ENCODE data around the gene LRP8. TPM values are rescaled to one million over a fixed set of nuclear protein-coding genes. Genes with fewer than 3 reads are reported as not detected.

Gene LRP8
- total and polyA plus RNA-seq, 2 of the 13 experiments (the other 11 are each of a cell fraction or from before 2014, with no cell fraction given) = 17.3 to 17.4 TPM

DNA sequence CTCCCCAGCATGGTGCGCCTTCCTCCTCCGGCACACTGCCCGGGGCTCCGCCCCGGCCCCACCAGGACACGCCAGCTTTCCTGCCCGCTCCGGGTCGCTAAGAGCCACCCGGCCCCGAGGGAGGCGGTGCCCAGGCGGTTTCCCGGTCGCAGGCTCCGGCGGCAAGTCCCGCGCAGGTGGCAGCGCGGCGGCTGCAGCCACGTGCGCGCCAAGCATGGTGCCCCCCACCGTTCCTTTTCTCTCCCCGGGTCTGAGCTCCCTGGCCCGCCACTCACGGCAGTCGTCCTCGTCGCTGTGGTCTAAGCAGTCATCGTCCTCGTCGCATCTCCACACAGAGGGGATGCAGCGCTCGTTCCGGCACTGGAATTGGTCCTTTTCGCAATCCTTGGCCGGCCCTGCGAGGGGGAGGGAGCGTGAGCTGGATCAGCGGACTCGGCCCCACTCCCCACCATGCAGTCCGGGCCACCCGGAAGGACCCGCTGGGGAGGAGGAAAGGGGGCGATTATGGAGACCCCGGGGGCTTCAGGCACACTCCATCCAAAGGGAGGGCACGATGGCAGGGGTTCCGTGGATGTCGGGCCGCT is 1.2 kb downstream of the LRP8 start (continued):
- TF ChIP-seq, protein P1, sequence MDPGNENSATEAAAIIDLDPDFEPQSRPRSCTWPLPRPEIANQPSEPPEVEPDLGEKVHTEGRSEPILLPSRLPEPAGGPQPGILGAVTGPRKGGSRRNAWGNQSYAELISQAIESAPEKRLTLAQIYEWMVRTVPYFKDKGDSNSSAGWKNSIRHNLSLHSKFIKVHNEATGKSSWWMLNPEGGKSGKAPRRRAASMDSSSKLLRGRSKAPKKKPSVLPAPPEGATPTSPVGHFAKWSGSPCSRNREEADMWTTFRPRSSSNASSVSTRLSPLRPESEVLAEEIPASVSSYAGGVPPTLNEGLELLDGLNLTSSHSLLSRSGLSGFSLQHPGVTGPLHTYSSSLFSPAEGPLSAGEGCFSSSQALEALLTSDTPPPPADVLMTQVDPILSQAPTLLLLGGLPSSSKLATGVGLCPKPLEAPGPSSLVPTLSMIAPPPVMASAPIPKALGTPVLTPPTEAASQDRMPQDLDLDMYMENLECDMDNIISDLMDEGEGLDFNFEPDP (CRISPR knock-in tag; conservative IDR thresholded peaks at IDR 0.05) = no peak
- TF ChIP-seq GPN1 (CRISPR knock-in tag; IDR thresholded peaks at IDR 0.05; ENCODE audit: borderline replicate concordance) (no peak), FOXJ3 (CRISPR knock-in tag; IDR thresholded peaks at IDR 0.05; ENCODE audit: borderline replicate concordance) (no peak), ZNF234 (CRISPR knock-in tag; conservative IDR thresholded peaks at IDR 0.05) (no peak), NR2F6 (IDR thresholded peaks at IDR 0.05) (no peak), NR2F6 (CRISPR knock-in tag; IDR thresholded peaks at IDR 0.05) (no peak), ZNF766 (CRISPR knock-in tag; IDR thresholded peaks at IDR 0.05; ENCODE audit: borderline replicate concordance) (peak; percentile 83; the same call in 1 of the 2 replicates), ZNF160 (CRISPR knock-in tag; IDR thresholded peaks at IDR 0.05) (0 out of 2 replicates have a peak, but pooled peaks have one; percentile 37), ZNF879 (CRISPR knock-in tag; IDR thresholded peaks at IDR 0.05) (peak; percentile 35; the same call in 1 of the 2 replicates), GTF2F1 (IDR thresholded peaks at IDR 0.05; ENCODE audit: low read length) (no peak), CEBPB (IDR thresholded peaks at IDR 0.05; ENCODE audit: borderline replicate concordance, low read depth, low read length) (no peak), RFXANK (CRISPR knock-in tag; IDR thresholded peaks at IDR 0.05) (0 out of 2 replicates have a peak, but pooled peaks have one; percentile 2), AKAP8 (CRISPR knock-in tag; IDR thresholded peaks at IDR 0.05) (0 out of 2 replicates have a peak, but pooled peaks have one; percentile 50), SAP130 (CRISPR knock-in tag; IDR thresholded peaks at IDR 0.05; ENCODE audit: low read depth) (peak; percentile 43), PAF1 (CRISPR knock-in tag; IDR thresholded peaks at IDR 0.05) (no peak), RFX1 (IDR thresholded peaks at IDR 0.05) (no peak), ZNF598 (CRISPR knock-in tag; IDR thresholded peaks at IDR 0.05; ENCODE audit: borderline replicate concordance) (no peak)
- TF ChIP-seq, protein P2, sequence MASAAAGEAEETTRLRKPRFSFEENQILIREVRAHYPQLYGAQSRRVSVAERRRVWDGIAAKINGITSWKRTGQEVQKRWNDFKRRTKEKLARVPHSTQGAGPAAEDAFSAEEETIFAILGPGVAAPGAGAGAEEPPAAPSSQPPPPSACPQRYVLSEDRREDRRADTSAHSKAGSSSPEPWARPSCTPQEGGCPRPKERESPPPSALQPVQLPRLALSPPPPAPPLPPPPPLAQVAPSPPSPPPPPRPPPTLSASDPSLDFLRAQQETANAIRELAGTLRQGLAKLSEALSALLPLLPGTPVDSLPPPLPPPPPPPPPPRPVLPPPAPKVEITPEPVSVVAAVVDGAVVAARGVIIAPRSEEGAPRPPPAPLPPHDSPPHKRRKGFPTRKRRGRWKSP (CRISPR knock-in tag; IDR thresholded peaks at IDR 0.05) = no peak
- TF ChIP-seq, protein P3, sequence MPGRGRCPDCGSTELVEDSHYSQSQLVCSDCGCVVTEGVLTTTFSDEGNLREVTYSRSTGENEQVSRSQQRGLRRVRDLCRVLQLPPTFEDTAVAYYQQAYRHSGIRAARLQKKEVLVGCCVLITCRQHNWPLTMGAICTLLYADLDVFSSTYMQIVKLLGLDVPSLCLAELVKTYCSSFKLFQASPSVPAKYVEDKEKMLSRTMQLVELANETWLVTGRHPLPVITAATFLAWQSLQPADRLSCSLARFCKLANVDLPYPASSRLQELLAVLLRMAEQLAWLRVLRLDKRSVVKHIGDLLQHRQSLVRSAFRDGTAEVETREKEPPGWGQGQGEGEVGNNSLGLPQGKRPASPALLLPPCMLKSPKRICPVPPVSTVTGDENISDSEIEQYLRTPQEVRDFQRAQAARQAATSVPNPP (CRISPR knock-in tag; IDR thresholded peaks at IDR 0.05) = no peak
- TF ChIP-seq, protein P4, sequence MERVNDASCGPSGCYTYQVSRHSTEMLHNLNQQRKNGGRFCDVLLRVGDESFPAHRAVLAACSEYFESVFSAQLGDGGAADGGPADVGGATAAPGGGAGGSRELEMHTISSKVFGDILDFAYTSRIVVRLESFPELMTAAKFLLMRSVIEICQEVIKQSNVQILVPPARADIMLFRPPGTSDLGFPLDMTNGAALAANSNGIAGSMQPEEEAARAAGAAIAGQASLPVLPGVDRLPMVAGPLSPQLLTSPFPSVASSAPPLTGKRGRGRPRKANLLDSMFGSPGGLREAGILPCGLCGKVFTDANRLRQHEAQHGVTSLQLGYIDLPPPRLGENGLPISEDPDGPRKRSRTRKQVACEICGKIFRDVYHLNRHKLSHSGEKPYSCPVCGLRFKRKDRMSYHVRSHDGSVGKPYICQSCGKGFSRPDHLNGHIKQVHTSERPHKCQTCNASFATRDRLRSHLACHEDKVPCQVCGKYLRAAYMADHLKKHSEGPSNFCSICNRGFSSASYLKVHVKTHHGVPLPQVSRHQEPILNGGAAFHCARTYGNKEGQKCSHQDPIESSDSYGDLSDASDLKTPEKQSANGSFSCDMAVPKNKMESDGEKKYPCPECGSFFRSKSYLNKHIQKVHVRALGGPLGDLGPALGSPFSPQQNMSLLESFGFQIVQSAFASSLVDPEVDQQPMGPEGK (CRISPR knock-in tag; IDR thresholded peaks at IDR 0.05) = no peak
- TF ChIP-seq, protein P5, sequence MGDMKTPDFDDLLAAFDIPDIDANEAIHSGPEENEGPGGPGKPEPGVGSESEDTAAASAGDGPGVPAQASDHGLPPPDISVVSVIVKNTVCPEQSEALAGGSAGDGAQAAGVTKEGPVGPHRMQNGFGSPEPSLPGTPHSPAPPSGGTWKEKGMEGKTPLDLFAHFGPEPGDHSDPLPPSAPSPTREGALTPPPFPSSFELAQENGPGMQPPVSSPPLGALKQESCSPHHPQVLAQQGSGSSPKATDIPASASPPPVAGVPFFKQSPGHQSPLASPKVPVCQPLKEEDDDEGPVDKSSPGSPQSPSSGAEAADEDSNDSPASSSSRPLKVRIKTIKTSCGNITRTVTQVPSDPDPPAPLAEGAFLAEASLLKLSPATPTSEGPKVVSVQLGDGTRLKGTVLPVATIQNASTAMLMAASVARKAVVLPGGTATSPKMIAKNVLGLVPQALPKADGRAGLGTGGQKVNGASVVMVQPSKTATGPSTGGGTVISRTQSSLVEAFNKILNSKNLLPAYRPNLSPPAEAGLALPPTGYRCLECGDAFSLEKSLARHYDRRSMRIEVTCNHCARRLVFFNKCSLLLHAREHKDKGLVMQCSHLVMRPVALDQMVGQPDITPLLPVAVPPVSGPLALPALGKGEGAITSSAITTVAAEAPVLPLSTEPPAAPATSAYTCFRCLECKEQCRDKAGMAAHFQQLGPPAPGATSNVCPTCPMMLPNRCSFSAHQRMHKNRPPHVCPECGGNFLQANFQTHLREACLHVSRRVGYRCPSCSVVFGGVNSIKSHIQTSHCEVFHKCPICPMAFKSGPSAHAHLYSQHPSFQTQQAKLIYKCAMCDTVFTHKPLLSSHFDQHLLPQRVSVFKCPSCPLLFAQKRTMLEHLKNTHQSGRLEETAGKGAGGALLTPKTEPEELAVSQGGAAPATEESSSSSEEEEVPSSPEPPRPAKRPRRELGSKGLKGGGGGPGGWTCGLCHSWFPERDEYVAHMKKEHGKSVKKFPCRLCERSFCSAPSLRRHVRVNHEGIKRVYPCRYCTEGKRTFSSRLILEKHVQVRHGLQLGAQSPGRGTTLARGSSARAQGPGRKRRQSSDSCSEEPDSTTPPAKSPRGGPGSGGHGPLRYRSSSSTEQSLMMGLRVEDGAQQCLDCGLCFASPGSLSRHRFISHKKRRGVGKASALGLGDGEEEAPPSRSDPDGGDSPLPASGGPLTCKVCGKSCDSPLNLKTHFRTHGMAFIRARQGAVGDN (CRISPR knock-in tag; IDR thresholded peaks at IDR 0.05) = peak; percentile 83
